ENCODE results near the gene GPR15.

DNA sequence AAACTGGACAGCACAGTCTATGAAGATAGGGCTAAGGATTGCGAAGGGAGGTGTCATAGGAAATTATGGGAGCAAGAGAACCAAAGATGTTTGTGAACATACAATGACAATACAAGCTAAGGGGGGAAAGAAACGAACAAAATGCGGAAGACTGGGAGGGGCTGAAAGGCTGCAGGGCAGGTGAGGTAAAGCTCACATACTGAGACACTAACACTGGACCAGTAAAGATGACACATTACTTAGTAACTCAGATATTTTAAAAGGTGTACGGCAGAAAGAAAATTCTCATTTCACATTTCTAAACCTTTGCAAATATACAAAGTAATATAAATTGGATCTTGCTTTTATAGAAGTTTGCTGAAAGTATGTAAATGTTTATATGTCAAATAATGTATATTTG, 19.2 kb upstream of the GPR15 start:
- TF ChIP-seq, protein P1, sequence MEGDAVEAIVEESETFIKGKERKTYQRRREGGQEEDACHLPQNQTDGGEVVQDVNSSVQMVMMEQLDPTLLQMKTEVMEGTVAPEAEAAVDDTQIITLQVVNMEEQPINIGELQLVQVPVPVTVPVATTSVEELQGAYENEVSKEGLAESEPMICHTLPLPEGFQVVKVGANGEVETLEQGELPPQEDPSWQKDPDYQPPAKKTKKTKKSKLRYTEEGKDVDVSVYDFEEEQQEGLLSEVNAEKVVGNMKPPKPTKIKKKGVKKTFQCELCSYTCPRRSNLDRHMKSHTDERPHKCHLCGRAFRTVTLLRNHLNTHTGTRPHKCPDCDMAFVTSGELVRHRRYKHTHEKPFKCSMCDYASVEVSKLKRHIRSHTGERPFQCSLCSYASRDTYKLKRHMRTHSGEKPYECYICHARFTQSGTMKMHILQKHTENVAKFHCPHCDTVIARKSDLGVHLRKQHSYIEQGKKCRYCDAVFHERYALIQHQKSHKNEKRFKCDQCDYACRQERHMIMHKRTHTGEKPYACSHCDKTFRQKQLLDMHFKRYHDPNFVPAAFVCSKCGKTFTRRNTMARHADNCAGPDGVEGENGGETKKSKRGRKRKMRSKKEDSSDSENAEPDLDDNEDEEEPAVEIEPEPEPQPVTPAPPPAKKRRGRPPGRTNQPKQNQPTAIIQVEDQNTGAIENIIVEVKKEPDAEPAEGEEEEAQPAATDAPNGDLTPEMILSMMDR (IDR thresholded peaks at IDR 0.05), result no peak
- no peak for TF ChIP-seq POLR2A (IDR thresholded peaks at IDR 0.05)
